H4 (cell line): ENCODE data around the gene MCM5. TPM values are rescaled to one million over a fixed set of nuclear protein-coding genes. Genes with fewer than 3 reads are reported as not detected.

ENCODE experiments used
- DNase-seq: peaks from one replicate; pipeline ENCODE4 v3.0.0-alpha.2; 2015; ENCODE audit warnings: low spot score
- total RNA-seq: library from RNA; depleted of rRNA; stranded (reverse); fragments of >200 nt; shearing (Covaris generic); gene quantifications from 2 replicates; pipeline ENCODE4 v1.2.3, GENCODE V29; 2014

The MCM5 gene
- total RNA-seq, 1 experiment from 2014 or later: 51.4 TPM

DNA sequence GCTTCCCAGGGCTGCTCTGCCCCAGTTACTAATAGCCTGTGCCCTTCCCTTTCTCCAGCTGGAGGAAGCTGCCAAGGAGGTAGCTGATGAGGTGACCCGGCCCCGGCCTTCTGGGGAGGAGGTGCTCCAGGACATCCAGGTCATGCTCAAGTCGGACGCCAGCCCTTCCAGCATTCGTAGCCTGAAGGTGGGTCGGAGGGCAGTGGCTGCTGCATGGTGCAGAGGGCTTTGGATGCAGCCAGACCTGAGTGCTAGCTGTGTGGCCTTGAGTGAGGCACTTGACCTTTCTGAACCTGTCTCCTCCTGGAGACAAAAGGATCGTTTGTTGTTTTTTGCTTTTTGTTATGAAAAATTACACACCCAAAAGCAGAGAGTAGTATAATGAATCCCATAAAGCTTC, 3.4 kb downstream of the MCM5 start:
- DNase-seq: no peak

DNA sequence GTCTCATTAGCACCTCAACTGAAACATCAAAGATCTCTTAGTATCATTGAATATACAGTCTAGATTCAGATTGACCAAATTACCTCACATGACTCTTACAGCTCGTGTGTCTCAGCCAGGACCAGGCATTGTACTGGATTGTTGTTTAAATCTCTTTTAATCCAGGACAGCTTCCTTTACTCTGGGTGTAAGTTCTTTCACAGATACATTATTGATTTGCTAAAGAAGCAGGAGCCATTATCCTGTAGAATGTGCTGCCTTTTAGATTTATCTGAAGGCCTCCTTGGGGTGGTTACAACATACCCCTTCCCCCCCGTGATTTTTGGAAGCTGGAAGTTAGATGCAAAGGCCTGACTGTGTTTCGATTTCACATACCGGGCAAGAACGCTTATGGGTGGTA, 4.2 kb downstream of the MCM5 start:
- no peak for DNase-seq

DNA sequence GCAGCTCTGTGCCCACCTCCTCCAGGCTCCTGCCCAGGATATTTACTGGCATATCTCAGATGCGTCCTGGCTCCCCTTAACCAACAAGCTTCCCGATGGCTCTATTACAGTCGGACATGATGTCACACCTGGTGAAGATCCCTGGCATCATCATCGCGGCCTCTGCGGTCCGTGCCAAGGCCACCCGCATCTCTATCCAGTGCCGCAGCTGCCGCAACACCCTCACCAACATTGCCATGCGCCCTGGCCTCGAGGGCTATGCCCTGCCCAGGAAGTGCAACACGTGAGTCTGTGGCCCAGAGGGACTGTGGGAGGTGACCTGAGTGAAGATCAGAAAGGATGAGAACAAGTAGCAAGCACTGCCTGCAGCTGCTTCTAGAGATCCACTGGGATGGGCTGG, 6.5 kb downstream of the MCM5 start:
- DNase-seq: no peak

DNA sequence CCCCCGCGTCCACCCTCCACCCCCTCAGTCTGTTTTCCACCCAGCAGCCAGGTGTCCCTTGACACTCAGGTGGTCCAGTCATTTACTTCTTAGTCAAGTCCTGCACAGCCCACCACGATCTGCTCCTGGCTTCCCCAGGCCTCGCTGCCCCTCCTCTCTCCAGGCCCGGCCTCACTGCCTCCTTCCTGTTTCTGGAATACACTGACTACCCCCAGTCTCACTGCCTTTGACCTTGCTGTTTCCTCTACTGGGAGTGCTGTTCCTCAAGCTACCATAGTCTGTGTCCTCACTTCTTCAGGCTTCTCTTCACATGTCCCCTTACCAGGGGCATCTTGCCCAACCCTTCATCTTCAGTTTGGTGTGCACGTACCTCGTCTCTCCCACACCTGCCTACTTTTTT, 7.4 kb downstream of the MCM5 start:
- no peak for DNase-seq

DNA sequence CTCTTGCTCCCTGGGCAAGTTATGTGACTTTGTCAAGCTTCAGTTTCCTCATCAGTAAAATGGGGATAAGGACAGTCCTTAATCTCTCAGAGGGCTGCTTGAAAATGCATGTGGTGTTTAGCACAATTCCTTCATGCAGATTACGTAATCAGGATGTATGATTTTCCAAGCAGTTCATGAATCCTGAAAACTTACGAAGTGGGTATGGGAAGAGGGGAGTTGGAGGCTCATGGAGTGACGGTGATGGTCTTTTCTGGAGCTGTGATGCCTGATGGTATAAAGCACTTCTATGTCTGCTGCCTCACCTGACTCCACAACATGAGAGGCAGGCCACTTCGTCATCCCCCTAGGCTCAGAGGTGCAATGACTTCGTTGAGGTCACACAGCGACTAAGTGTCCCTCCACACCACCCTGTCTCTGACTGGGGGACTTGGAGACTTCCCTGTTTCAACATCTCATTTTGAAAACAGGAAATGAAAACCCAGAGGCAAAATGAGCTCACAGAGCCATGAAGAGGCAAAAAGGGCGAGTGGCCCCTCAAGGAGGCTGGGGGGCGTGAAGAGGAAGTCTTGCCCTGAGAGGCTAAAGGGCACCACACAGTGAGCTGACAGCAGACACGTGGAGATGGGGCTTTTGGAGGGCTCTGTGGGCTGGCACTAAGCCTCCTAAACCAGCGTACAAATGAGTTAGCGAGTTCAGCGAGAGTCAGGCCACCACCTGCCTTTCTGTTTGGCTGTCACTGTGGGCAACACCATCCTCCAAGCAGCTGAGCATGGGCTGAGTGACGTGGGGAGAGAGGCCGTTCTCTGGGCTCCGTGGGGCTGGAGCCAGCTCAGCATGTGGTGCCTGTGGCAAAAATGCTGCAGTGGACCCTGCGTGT, 10.1 kb downstream of the MCM5 start:
- DNase-seq: no peak

DNA sequence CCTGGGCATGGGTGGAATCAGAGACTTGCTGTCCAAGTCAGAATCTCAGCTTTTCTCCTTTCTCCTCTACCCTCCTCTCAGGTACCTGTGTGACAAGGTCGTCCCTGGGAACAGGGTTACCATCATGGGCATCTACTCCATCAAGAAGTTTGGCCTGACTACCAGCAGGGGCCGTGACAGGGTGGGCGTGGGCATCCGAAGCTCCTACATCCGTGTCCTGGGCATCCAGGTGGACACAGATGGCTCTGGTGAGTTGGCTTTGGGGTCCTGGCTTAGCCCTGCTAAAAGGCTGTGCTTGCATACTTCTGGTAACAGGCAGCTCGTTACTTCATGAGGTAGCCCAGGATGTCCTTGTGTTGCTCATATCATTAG, 10.7 kb downstream of the MCM5 start:
- no peak for DNase-seq

DNA sequence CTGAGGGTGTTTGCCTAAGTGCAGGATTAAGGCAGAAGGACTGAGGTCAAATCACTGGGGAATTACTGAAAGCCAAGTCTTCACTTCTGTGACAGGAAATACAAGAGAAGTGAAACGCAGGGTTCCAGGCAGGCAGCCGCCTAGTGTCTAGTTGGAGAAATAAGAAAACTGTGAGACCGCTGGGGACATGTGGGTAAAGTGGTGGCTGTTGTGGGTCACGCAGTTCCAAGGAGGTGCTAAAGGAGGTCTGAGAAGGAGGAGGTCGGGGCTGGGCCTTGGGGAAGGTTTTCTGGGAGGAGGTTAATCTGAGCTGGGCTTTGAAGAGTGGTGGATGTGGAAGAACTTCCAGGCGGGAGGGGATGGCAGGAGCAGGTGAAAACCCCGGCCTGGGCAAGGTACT, 11.2 kb downstream of the MCM5 start:
- no peak for DNase-seq

DNA sequence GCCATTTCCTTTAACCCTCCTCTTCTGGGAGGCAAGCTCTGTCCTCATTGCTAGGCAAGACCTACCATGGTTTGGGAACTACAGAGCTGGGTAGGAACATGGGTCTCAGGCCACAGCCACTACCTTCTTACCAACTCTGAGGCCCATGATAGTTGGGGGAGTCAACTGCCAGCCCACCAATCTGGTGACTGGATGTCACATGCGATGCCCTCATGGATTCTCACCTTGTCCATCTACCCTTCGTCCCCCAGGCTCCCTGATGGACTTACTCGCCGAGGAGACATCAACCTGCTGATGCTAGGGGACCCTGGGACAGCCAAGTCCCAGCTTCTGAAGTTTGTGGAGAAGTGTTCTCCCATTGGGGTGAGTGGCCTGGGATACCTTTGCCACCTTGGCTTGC, 13.7 kb downstream of the MCM5 start:
- DNase-seq: no peak

DNA sequence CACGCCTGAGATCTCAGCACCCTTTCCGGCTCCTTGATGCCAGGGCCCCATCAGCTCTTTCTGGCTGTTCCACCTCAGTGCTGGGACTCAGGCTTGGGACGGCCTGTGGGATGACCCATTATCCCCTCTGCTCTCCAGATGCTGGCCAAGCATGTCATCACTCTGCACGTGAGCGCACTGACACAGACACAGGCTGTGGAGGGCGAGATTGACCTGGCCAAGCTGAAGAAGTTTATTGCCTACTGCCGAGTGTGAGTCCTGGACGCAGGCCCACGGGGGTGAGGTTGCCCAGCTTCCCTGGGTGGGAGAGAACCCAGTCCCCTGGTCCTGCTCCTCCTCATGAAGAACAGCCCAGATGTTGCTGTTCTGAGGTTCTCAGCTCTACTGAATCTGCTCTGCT, 17.7 kb downstream of the MCM5 start:
- no peak for DNase-seq

DNA sequence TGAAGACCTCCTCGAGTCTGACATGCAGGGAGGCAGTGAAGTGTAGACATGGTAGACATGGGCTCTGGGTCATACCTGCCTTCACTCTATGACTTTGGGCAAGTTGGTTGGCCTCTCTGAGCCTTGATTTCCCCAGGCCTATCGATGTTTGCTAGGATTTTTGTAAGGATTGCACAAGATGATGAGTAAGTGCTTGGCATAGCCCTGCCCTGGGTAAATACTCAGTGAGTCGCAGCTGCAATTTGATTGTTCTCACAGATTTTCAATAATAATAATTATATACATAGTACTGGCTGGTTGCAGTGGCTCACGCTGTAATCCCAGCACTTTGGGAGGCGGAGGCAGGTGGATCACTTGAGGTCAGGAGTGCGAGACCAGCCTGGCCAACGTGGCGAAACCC, 18.1 kb downstream of the MCM5 start:
- DNase-seq: no peak

DNA sequence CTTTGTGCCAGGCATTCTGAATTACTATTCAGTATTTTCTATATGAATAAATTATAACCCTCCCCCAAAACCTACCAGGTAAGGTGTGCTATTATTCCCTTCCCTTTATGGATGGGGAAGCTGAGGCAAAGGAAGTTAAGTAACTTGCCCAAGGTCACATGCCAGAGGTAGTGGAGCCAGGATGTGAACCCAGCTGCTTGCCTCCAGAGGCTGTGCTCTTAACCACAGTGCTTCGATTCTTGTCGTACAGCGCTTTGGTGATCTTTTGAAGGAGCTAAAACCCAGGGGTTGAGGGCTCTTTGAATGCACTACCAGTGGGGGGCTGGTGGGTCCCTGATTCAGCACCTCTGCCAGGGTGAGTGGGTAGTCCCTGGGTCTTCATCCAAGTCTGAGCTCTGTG, 18.8 kb downstream of the MCM5 start:
- no peak for DNase-seq

DNA sequence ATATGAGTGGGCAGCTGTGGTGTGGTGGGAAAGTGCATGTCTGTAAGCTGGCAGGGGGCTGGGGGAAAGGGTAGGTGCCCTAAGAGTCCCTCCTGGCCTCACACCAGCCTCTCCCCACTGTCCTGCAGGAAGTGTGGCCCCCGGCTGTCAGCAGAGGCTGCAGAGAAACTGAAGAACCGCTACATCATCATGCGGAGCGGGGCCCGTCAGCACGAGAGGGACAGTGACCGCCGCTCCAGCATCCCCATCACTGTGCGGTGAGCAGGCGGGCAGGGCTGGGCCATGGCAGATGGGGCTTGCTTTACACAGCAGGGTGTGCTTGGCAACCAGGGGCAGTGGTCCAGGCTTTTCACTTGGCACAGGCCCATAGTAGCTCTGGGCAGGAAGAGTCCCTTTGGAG, 19.8 kb downstream of the MCM5 start:
- no peak for DNase-seq

DNA sequence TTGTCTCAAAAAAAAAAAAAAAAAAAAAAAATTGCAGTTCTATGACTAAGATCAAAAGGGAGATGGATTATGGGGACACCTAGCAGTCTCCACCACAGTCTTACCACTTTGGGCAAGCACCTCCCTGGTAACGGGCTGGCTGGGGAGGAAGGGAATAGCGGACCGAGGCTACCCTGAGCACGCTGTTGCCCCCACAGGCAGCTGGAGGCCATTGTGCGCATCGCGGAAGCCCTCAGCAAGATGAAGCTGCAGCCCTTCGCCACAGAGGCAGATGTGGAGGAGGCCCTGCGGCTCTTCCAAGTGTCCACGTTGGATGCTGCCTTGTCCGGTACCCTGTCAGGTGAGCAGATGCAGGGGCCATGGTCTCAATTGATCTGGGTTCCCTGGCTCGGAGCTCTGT, 21.2 kb downstream of the MCM5 start:
- no peak for DNase-seq

DNA sequence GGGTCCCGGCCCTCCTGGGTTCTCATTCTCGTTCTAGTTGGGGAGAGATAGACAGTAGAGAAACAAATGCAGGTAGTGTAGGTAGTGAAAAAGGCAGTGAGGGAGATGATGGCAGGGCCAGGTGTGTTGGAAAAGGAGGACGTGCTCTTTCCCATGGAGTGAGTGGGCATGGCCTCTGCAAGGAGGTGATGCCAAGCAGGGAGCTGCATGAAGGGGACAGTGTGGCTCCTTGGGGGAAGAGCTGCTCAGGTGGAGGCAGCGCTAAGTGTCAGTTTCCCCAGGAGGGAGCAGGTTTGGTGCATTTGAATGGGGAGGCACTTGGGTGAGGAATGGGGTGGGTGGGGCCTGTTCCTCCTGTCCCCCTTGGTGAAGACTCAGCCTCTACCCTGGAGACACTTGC, 22.2 kb downstream of the MCM5 start:
- no peak for DNase-seq

DNA sequence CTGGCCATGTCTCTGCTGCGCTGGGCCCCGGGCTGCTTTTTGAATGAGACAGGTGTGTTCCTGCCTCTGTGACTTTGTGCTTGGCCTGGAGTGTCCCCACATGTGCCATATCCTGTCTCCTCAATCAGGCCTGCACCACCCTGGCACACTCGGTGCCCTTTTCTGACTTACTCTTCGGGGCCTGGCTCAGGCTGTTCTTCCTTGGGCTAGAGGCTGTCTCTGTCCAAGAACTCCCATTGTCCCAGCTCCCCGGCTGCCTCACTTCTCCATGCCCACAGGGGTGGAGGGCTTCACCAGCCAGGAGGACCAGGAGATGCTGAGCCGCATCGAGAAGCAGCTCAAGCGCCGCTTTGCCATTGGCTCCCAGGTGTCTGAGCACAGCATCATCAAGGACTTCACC, 23.0 kb downstream of the MCM5 start:
- no peak for DNase-seq

DNA sequence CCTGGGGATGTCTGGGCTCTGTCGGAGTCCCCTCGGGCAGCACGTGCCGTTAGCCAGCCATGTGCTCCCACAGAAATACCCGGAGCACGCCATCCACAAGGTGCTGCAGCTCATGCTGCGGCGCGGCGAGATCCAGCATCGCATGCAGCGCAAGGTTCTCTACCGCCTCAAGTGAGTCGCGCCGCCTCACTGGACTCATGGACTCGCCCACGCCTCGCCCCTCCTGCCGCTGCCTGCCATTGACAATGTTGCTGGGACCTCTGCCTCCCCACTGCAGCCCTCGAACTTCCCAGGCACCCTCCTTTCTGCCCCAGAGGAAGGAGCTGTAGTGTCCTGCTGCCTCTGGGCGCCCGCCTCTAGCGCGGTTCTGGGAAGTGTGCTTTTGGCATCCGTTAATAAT, 24.1 kb downstream of the MCM5 start:
- no peak for DNase-seq

DNA sequence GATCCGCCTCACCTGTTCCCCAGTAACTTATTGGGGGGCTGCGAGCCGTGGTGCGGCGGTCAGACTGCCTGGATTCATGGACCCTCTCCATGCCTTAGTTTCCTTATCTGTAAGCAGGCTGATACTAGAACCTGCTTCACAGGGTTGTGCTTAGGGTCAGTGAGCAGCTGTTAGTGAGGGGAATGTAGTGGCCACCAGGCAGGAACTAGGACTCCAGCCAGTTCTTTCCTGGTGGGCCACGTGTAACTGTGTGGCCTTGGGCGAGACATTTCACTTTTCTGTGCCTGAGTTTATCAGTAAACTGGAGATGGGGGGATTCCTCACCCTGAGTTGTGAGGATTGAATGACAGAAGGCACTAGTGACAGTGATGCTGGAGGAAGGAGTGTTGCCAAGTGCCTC, 24.8 kb downstream of the MCM5 start:
- no peak for DNase-seq

DNA sequence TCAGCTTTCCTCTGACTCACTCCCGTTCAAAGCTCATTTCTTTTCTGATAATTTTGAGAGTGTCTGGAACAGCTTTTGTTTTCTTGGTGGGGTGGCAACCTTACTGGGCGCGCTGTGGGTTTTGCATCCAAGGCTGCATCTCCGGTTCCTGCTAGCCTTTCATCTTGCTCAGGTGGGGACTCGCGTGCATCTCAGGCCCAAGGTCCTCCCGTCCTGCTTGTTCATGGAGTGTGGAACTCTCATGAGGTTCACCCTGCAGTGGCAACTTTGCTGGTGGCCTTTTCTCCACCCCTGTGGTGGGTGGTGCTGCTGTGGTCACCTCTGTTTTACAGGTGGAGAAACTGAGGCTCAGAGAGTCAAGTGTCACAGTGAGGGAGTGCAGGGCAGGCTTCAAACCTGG, 25.6 kb downstream of the MCM5 start:
- DNase-seq: no peak

DNA sequence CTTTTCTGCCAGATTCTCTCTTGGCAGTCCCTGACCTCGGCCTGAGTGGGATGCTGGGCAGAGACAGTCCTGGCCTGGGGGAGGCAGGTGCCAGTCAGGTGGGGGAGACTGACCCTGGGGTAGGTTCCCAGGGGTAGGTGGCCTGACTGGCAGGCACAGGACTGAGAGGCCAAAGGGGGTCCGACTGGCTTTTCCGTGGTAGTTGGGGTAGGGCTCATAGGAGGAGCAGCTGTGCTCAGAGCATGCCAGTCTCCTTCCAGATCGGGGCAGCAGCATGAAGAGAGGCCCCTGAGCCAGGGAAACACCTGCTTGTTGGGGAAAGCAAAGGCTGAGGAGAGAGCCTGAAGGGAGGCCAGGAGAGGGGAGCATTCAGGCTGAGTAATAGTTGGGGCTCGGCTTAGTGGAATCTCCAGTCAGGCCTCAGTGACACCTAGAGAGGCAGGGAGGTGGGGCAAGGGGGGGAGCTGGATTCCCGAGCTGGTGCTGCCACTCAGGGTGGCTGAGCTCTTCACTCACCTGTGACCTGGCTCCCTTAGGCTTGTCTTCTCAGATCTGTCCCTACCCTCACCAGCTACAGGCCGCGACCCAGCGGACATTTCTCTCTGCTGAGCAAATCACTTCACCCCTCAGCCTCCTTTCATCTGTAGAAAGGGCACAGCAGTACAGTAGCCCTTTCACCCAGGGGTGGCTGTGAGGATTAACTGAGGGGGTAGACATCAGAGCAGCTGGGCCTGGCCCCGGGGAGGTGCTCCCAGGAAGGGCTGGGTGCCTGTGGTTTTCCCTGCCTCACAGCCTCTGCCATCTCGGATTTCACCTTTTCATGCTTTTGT, 26.2 kb downstream of the MCM5 start:
- peak; percentile 49 for DNase-seq

DNA sequence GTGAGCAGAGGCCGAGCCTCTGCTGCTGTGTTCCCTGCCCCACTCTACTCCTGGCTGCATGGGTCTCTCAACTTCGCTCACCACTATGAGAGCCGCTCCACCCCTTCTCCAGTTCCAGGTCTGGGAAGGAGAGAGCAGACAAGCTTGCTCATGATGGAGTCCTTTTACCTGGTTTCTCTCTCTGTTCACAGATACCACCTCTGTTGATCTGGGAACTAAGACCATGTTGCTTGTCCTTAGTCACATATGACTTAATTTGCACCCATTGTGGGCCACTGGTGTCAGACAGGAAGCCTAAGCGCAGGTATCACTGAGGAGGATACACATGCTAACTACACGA, 26.8 kb downstream of the MCM5 start:
- DNase-seq: no peak

DNA sequence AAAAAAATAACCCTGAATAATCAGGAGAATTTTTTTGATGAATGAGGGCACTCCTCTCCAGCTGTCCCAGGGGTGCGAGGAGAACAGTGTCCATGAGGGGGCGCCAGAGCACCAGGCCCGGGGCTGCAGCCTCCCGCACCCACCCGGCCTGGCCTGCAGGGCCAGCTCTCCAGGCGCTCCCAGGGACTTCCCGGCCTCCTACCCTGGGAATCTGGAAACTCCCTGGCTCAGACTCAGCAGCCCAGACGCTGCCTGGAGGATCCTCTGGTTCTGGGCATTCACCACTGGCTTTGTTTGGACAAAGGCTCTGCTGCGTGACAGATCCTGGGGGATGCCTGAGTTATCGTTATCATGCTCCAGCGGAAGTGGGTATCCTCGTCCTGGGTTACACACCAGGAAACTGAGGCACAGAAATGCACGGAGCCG, 31.0 kb downstream of the MCM5 start:
- DNase-seq: peak; percentile 70

DNA sequence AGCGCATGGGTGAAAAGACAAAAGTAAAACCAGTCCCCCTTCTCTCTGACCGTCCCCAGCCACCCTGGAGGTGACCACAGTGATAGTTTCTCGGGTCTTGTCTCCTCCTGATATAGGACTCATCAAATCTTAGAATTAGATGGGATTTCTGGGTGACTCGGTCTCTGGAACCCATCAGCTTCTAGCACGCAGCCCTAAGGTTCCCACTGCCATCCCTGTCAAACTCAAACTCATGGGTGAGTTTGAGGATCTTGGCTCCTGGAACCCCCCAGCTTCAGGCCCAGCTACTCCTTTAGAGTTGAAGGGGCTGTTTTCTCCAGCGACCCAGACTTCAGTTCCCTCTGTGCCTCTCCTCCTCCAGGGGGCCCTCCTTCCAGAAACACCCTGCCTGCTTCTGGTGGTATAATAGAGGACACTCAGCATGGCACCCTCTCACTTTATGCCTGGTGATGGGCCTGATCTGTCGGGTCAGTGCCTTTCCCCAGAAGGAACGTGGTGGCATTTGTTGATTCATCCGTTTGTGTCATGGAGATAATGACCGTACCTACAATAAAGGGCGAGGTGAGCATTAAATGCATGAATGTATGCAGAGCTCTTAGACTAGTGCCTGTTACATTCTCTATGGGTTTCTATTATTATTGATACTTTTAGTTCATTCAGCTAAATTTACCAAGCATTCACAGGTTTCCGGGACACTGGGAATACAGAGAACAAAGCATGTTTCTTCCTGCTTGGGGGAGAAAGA, 31.7 kb downstream of the MCM5 start:
- no peak for DNase-seq
